Breast epithelium (tissue), 4 donors: ENCODE data around the gene MARK3. TPM values are rescaled to one million over a fixed set of nuclear protein-coding genes. Genes with fewer than 3 reads are reported as not detected.

Experiments
- DNase-seq, 2 donors: peaks; one replicate each; pipeline ENCODE4 v3.0.0-alpha.2; 2019; ENCODE audit warnings: low spot score in 2 of 2
- H3K27ac ChIP-seq, 2 donors: fragments of 200-600 bp; sonication (generic) in 1 of 2; one replicate each; pipeline ENCODE4 v1.5.1; 2016 to 2019; ENCODE audit warnings: mild to moderate bottlenecking in 1 of 2
- H3K27me3 ChIP-seq, 2 donors: fragments of 200-600 bp; sonication (generic) in 1 of 2; one replicate each; pipeline versions ENCODE4 v1.5.1 to v1.6.0; 2017 to 2019; ENCODE audit warnings: control low read depth in 1 of 2, mild to moderate bottlenecking in 1 of 2
- H3K36me3 ChIP-seq: fragments of 200-600 bp; one replicate; pipeline ENCODE4 v1.5.1; 2019
- H3K4me1 ChIP-seq, 2 donors: fragments of 200-600 bp; sonication (generic); one replicate each; pipeline ENCODE4 v1.5.1; 2016 to 2019; ENCODE audit warnings: control low read depth in 1 of 2
- H3K4me3 ChIP-seq, 3 donors: fragments of 200-600 bp; sonication (generic); 1 replicate in 2 of 3; 2 replicates in 1 of 3; pipeline ENCODE4 v1.5.1; 2016 to 2019; ENCODE audit warnings: mild to moderate bottlenecking in 3 of 3, moderate library complexity in 2 of 3
- H3K9me3 ChIP-seq, 2 donors: fragments of 200-600 bp; sonication (generic) in 1 of 2; one replicate each; pipeline ENCODE4 v1.5.1; 2016 to 2019; ENCODE audit warnings: control low read depth in 1 of 2
- CTCF ChIP-seq, 3 donors: fragments of 450-650 bp; IDR thresholded peaks; one replicate each; pipeline ENCODE4 v1.5.1; 2016 to 2017; ENCODE audit warnings: antibody characterized with exemption in 3 of 3, mild to moderate bottlenecking in 3 of 3, moderate library complexity in 3 of 3
- POLR2A ChIP-seq: fragments of 450-650 bp; IDR thresholded peaks from one replicate; pipeline ENCODE4 v1.6.1; 2016; ENCODE audit warnings: antibody characterized with exemption, mild to moderate bottlenecking, moderate library complexity
- POLR2AphosphoS5 ChIP-seq, 3 donors: sonication (generic); formaldehyde crosslinking; IDR thresholded peaks; one replicate each; pipeline ENCODE4 v1.6.1; 2017; ENCODE audit warnings: antibody characterized with exemption in 3 of 3
- intact Hi-C: fragments of 100-400 bp; cut with DNase I; formaldehyde crosslinking; loops from one replicate; pipeline ENCODE4 v1.15.1; 2023; ENCODE audit warnings: low total_unique reads
- total RNA-seq, 3 donors: library from RNA; depleted of rRNA; stranded (reverse); fragments of >200 nt; gene quantifications; one replicate each; pipeline ENCODE4 v1.1.0, GENCODE V29; 2016

The MARK3 gene
- total RNA-seq, 3 donors from 2014 or later: 70.2 to 107 (median 87.5) TPM

- intact Hi-C loops: no loop called here
- Histone ChIP-seq H3K27ac (peak overlapping the region; percentile 97 to 98), H3K9me3 (no peaks in the 10 kb centered on the region), H3K27me3 (no peaks in the 10 kb centered on the region), H3K36me3 (no peaks in the 10 kb centered on the region), H3K4me1 (peaks cover 25 to 37% of the 10 kb centered on the region in 2 donors), H3K4me3 (peak overlapping the region in 1 of 3 donors; percentile 15)
- DNase-seq: peak in 1 of 2 donors; percentile 67
- TF ChIP-seq POLR2A: no peak
- TF ChIP-seq POLR2AphosphoS5 (IDR thresholded peaks at IDR 0.05): no peak
- TF ChIP-seq CTCF (IDR thresholded peaks at IDR 0.05): peak in 1 of 3 donors; percentile 26
Observed at GRCh38 chr14:103549361-103550311, 164.4 kb downstream of the MARK3 start.

GRCh38 chr14:103550451-103551337, 165.5 kb downstream of the MARK3 start:
- no peaks in the 10 kb centered on the region for H3K36me3 ChIP-seq
- H3K27ac ChIP-seq: peak overlapping the region; percentile 97 to 98
- no peak for TF ChIP-seq POLR2AphosphoS5 (IDR thresholded peaks at IDR 0.05)
- TF ChIP-seq POLR2A: no peak
- TF ChIP-seq CTCF (IDR thresholded peaks at IDR 0.05): no peak
- peaks cover 25 to 35% of the 10 kb centered on the region in 2 donors for H3K4me1 ChIP-seq
- intact Hi-C loops: no loop called here
- H3K4me3 ChIP-seq: peak overlapping the region in 2 of 3 donors; percentile 20 to 49
- no peaks in the 10 kb centered on the region for H3K9me3 ChIP-seq
- DNase-seq: no peak
- no peaks in the 10 kb centered on the region for H3K27me3 ChIP-seq

- peak overlapping the region in 2 of 3 donors; percentile 20 to 49 for H3K4me3 ChIP-seq
- peaks cover 25 to 35% of the 10 kb centered on the region in 2 donors for H3K4me1 ChIP-seq
- H3K27ac ChIP-seq: peak overlapping the region; percentile 97 to 98
- no peaks in the 10 kb centered on the region for H3K9me3 ChIP-seq
- no peaks in the 10 kb centered on the region for H3K27me3 ChIP-seq
- no peaks in the 10 kb centered on the region for H3K36me3 ChIP-seq
- intact Hi-C loops: no loop called here
- TF ChIP-seq POLR2AphosphoS5 (IDR thresholded peaks at IDR 0.05) (peak in 1 of 3 donors; percentile 7), POLR2A (no peak), CTCF (IDR thresholded peaks at IDR 0.05) (no peak)
- peak in 1 of 2 donors; percentile 68 for DNase-seq
Observed at GRCh38 chr14:103551338-103551762, 166.1 kb downstream of the MARK3 start.

GRCh38 chr14:103552011-103552845, 167.0 kb downstream of the MARK3 start:
- peak overlapping the region in 2 of 3 donors; percentile 20 to 49 for H3K4me3 ChIP-seq
- intact Hi-C loops: no loop called here
- no peaks in the 10 kb centered on the region for H3K9me3 ChIP-seq
- H3K27me3 ChIP-seq: no peaks in the 10 kb centered on the region
- peaks cover 25 to 35% of the 10 kb centered on the region in 2 donors for H3K4me1 ChIP-seq
- peak overlapping the region; percentile 97 to 98 for H3K27ac ChIP-seq
- no peaks in the 10 kb centered on the region for H3K36me3 ChIP-seq
- peak in 1 of 2 donors; percentile 93 for DNase-seq
- no peak for TF ChIP-seq POLR2A
- peak in 2 of 3 donors; percentile 29 to 75 for TF ChIP-seq POLR2AphosphoS5 (IDR thresholded peaks at IDR 0.05)

GRCh38 chr14:103552846-103553210, 167.6 kb downstream of the MARK3 start:
- Histone ChIP-seq H3K9me3 (no peaks in the 10 kb centered on the region), H3K27ac (peak overlapping the region; percentile 97 to 98), H3K4me1 (peaks cover 25 to 35% of the 10 kb centered on the region in 2 donors), H3K4me3 (no peak overlapping the region), H3K27me3 (no peaks in the 10 kb centered on the region), H3K36me3 (no peaks in the 10 kb centered on the region)
- no peak for DNase-seq
- no peak for TF ChIP-seq CTCF (IDR thresholded peaks at IDR 0.05)
- no peak for TF ChIP-seq POLR2AphosphoS5 (IDR thresholded peaks at IDR 0.05)
- TF ChIP-seq POLR2A: no peak
- intact Hi-C loops: no loop called here
